ENCODE results near the gene MYL5.
"Not testable (repeated sequence)": the region's sequence is repeated elsewhere in the genome, so short reads cannot be mapped to it uniquely, and the experiment has no call there.

MYL5 gene

DNA sequence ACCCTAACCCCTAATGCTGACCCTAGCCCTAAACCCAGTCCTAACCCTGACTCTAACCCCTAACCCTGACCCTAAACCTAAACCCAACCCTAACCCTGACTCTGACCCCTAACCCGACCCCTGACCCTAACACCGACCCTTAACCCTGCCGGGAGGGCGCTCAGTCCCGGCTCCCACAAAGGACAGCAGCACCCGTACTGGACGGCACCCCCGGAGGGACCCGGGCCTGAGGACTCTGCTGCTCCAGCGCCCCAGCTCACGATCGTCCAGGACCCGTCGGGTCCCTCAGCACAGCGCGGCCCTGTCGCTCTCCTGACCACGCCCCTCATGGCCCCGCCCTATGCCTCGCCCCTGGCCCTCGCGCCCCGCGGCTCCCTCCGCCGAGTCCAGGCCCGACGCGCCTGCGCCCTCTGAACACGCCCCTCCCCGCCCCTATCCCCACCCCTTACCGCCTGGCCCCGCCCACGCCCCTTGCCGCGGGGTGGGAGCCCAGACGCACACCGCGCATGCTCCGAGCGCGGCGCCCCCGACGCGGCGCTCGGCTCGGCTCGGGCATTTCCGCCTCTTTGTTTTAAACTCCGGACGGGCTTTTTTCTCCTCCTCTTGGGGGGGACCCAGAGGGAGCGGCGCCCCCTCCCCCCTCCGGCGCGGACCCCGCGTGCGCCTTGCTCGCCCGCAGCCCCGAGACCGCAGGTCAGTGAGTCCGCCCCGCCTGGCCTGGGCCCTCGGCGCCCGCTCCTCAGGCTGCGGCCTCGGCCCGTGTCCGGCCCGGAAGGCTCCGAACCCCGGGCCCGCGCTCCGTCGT is 31.1 kb downstream of the MYL5 start, which contains the start of gene PCGF3:
Gene PCGF3, plus strand, starts transcription at position 555 of the 805 bp plus-strand sequence. CDS start 27,849 bp downstream, outside the sequence.
- peak; percentile 94 for DNase-seq (ENCODE audit: low spot score)

DNA sequence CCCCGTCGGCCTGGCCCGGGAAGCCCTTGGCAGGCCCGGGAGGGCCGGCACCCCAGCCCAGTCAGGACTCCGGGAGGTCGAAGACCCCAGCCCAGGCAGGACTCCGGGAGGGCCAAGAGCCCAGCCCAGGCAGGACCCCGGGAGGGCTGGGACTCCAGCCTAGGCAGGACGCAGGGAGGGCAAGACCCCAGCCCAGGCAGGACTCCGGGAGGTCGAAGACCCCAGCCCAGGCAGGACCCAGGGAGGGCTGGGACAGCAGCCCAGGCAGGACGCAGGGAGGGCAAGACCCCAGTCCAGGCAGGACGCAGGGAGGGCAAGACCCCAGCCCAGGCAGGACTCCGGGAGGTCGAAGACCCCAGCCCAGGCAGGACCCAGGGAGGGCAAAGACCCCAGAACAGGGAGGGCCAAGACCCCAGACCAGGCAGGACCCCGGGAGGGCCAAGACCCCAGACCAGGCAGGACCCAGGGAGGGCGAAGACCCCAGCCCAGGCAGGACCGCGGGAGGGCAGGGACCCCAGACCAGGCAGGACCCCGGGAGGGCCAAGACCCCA is 31.8 kb downstream of the MYL5 start:
- DNase-seq (ENCODE audit: low spot score) = not testable (repeated sequence)

DNA sequence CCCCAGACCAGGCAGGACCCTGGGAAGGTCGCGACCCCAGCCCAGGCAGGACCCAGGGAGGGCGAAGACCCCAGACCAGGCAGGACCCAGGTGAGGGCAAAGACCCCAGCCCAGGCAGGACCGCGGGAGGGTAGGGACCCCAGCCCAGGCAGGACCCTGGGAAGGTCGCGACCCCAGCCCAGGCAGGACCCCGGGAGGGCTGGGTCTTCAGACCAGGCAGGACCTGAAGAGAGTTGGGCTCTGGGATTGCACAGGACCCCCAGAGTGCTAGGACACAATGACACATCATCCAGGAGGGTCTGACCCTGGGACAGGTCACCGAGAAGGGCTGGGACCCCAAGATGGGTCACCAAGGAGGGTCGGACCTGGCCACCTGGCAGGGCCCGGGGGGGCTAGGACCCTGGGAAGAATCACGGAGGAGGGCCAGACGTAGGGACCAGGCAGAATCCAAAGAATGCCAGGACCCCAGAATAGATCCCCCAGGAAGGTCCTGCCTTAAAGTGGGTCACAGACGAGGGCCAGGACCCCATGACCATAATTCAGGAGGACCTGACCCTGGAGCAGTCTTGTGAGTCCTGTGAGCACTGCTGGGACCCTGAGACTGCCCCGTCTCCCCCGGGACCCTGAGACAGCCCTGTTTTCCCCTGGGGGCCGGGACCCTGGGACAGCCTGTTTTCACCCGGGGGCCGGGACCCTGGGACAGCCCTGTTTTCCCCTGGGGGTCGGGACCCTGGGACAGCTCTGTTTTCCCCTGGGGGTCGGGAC is 32.7 kb downstream of the MYL5 start:
- no peak for DNase-seq (ENCODE audit: low spot score)

GRCh38 chr4:707929-708630 is 33.7 kb downstream of the MYL5 start:
- no peak for DNase-seq (ENCODE audit: low spot score)

DNA sequence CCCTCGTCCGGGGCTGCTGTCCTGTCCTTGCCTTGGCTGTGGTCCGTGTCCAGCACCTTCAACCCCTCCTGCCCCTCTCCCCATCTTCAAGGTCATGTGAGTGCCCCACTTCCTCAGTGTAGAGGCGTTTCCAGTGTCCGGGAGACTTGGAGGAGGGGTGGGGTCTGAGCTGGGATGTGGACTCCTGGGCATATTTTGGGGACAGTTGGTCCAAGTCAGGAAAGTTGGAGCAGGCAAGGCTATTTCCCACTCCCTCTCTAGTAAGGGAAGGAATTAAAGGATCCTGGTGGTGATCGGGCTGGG is 34.2 kb downstream of the MYL5 start:
- no peak for DNase-seq (ENCODE audit: low spot score)

GRCh38 chr4:709348-709747 is 35.0 kb downstream of the MYL5 start:
- no peak for DNase-seq (ENCODE audit: low spot score)

- DNase-seq (ENCODE audit: low spot score) = no peak
Observed at GRCh38 chr4:710116-710515, 35.8 kb downstream of the MYL5 start.

DNA sequence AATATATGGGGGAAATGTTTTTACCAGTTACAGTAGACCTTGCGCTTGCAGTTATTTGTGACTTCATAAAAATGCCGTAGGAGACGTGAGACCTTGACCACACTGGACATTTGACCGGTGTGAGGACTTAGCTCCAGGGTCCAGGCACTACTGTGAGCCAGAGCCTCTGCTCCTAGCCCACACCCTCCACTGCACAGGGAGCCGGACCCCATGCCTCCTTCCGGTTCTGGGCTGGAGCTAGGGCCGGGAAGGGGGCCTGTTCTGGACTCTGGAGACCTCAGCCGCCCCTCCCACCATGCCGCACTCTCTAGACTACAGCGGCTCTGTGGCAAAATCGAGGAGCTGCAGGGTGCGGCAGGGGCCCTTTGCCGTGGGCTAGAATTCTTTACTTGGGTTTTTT is 36.6 kb downstream of the MYL5 start:
- DNase-seq (ENCODE audit: low spot score) = no peak

- no peak for DNase-seq (ENCODE audit: low spot score)
Observed at GRCh38 chr4:712093-712492, 37.8 kb downstream of the MYL5 start.

DNA sequence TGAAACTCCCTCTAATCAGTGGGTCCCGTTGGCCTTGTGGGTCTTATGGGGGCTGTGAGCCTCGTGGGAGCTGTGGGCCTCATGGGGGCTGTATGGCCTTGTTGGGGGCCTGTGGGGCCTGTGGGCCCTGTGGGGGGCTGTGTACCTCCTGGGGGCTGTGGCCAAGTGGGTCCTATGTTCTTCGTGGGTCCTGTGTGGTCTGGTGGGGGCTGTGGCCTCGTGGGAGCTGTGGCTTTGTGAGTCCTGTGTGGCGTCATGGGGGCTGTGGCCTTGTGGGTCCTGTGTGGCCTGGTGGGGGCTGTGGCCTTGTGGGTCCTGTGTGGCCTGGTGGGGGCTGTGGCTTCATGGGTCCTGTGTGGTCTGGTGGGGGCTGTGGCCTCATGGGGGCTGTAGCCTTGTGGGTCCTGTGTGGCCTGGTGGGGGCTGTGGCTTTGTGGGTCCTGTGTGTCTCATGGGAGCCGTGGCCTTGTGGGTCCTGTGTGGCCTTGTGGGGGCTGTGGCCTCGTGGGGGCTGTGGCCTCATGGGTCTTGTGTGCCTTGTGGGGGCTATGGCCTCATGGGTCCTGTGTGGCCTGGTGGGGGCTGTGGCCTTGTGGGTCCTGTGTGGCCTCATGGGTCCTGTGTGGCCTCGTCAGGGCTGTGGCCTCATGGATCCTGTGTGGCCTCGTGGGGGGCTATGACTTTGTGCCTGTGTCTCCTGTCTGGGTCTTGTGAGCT is 38.7 kb downstream of the MYL5 start:
- no peak for DNase-seq (ENCODE audit: low spot score)

GRCh38 chr4:714087-714486 is 39.7 kb downstream of the MYL5 start:
- no peak for DNase-seq (ENCODE audit: low spot score)

GRCh38 chr4:717601-718320 is 43.4 kb downstream of the MYL5 start:
- DNase-seq (ENCODE audit: low spot score) = no peak

DNA sequence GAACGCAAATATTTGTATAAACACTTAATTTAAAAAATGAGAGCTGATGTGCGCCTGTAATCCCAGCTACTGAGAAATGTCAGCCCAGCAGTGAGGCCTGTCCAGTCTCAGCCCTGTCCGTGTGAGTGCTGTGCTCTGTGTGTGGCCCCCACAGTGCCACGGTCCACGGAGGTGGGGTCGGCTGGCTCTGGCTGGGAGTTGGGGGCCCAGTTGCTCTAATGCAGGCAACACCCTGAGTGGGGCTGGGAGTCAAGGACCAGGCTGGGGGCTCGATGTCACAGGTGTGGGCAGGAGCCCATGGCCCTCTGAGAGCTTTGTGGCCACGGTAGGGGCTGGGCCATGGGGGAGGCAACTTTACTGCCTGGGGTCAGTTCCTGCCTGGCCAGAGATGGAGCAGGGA is 44.1 kb downstream of the MYL5 start:
- DNase-seq (ENCODE audit: low spot score) = no peak

GRCh38 chr4:720111-720860 is 45.9 kb downstream of the MYL5 start:
- DNase-seq (ENCODE audit: low spot score) = no peak

GRCh38 chr4:721261-722168 is 47.2 kb downstream of the MYL5 start:
- DNase-seq (ENCODE audit: low spot score) = no peak

DNA sequence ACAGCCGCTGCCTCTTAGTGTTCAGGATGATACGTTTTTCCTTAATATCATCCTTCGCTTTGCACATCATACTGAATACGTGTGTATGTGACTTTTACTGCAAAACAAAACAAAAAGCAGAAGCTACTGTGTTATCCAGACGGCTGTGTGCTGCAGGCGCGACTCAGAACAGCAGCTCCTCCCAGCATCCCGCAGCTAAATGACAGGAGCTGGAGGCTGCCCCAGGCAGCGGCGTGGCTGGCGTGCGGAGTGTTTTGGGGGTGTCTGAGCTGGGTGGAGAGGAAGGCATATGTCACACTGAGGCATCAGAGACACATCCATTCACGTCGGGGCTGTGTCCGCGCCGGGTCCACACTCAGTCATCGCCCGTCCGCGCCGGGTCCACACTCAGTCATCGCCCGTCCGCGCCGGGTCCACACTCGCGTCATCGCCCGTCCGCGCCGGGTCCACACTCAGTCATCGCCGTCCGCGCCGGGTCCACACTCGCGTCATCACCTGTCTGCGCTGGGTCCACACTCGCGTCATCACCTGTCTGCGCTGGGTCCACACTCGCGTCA is 47.9 kb downstream of the MYL5 start:
- DNase-seq (ENCODE audit: low spot score) = no peak

GRCh38 chr4:722851-723360 is 48.6 kb downstream of the MYL5 start:
- DNase-seq (ENCODE audit: low spot score) = no peak

- DNase-seq (ENCODE audit: low spot score) = no peak
Observed at GRCh38 chr4:723751-724530, 49.6 kb downstream of the MYL5 start.

All from globus pallidus (tissue), 1 donor.